ENCODE measurements around the gene SP4. TPM values are rescaled to one million over a fixed set of nuclear protein-coding genes. Genes with fewer than 3 reads are reported as not detected.
A peak's percentile ranks its signal among the peaks of the same experiment; 100 is the strongest.

Gene SP4
- total and polyA plus RNA-seq, 4 donors, result 10.9 to 28.5 (median 17.6) TPM

- H3K4me3 ChIP-seq (ENCODE audit: low read depth, low read length), result no peak overlapping the region
- H3K9me3 ChIP-seq (ENCODE audit: control insufficient read depth, insufficient read depth, low read length), result no peaks in the 10 kb centered on the region
- no peak overlapping the region for H3K27ac ChIP-seq (ENCODE audit: low read depth, low read length)
- H3K36me3 ChIP-seq (ENCODE audit: control insufficient read depth, insufficient read depth, low read length), result no peaks in the 10 kb centered on the region
- H3K27me3 ChIP-seq (ENCODE audit: control insufficient read depth, insufficient read depth, low read length), result no peaks in the 10 kb centered on the region
- H3K4me1 ChIP-seq (ENCODE audit: control insufficient read depth, insufficient read depth, low read length), result no peaks in the 10 kb centered on the region
- DNase-seq (ENCODE audit: low read depth in 4 of 6, low spot score in 6 of 6), result no peak
- no CpG with 5 or more reads among the region's 6 CpGs for WGBS (ENCODE audit: insufficient coverage)
Measured at GRCh38 chr7:21414795-21415393, 13.0 kb upstream of the SP4 start.

- no peaks in the 10 kb centered on the region for H3K27me3 ChIP-seq (ENCODE audit: control insufficient read depth, insufficient read depth, low read length)
- H3K9me3 ChIP-seq (ENCODE audit: control insufficient read depth, insufficient read depth, low read length), result no peaks in the 10 kb centered on the region
- 88% methylated on average over 1 of the region's 4 CpGs for WGBS (ENCODE audit: insufficient coverage)
- no peak overlapping the region for H3K27ac ChIP-seq (ENCODE audit: low read depth, low read length)
- no peaks in the 10 kb centered on the region for H3K4me1 ChIP-seq (ENCODE audit: control insufficient read depth, insufficient read depth, low read length)
- no peaks in the 10 kb centered on the region for H3K36me3 ChIP-seq (ENCODE audit: control insufficient read depth, insufficient read depth, low read length)
- H3K4me3 ChIP-seq (ENCODE audit: low read depth, low read length), result no peak overlapping the region
- DNase-seq (ENCODE audit: low read depth in 4 of 6, low spot score in 6 of 6), result no peak
Measured at GRCh38 chr7:21417647-21418046, 10.2 kb upstream of the SP4 start.

GRCh38 chr7:21422751-21423150, 5.1 kb upstream of the SP4 start:
- Histone ChIP-seq H3K4me3 (ENCODE audit: low read depth, low read length) (no peak overlapping the region), H3K4me1 (ENCODE audit: control insufficient read depth, insufficient read depth, low read length) (peaks cover 8% of the 10 kb centered on the region), H3K27ac (ENCODE audit: low read depth, low read length) (no peak overlapping the region), H3K27me3 (ENCODE audit: control insufficient read depth, insufficient read depth, low read length) (no peaks in the 10 kb centered on the region), H3K36me3 (ENCODE audit: control insufficient read depth, insufficient read depth, low read length) (no peaks in the 10 kb centered on the region), H3K9me3 (ENCODE audit: control insufficient read depth, insufficient read depth, low read length) (no peaks in the 10 kb centered on the region)
- no peak for DNase-seq (ENCODE audit: low read depth in 4 of 6, low spot score in 6 of 6)

GRCh38 chr7:21425290-21425689, 2.6 kb upstream of the SP4 start:
- 94% methylated on average over 7 of the region's 10 CpGs for WGBS (ENCODE audit: insufficient coverage)

GRCh38 chr7:21426286-21427181, 1.3 kb upstream of the SP4 start:
- Histone ChIP-seq H3K4me1 (ENCODE audit: control insufficient read depth, insufficient read depth, low read length) (peaks cover 22% of the 10 kb centered on the region), H3K36me3 (ENCODE audit: control insufficient read depth, insufficient read depth, low read length) (peaks cover 6% of the 10 kb centered on the region), H3K9me3 (ENCODE audit: control insufficient read depth, insufficient read depth, low read length) (no peaks in the 10 kb centered on the region), H3K27ac (ENCODE audit: low read depth, low read length) (peak overlapping the region; percentile 99), H3K27me3 (ENCODE audit: control insufficient read depth, insufficient read depth, low read length) (no peaks in the 10 kb centered on the region), H3K4me3 (ENCODE audit: low read depth, low read length) (peak overlapping the region; percentile 67)
- 2% methylated on average over 31 of the region's 35 CpGs for WGBS (ENCODE audit: insufficient coverage)
- DNase-seq (ENCODE audit: low read depth in 4 of 6, low spot score in 6 of 6), result peak in 2 of 6 donors; percentile 15 to 60

More at GRCh38 chr7:21425290-21425689, 2.6 kb upstream of the SP4 start:
- Histone ChIP-seq H3K27ac (ENCODE audit: low read depth, low read length) (no peak overlapping the region), H3K36me3 (ENCODE audit: control insufficient read depth, insufficient read depth, low read length) (peaks cover 6% of the 10 kb centered on the region), H3K9me3 (ENCODE audit: control insufficient read depth, insufficient read depth, low read length) (no peaks in the 10 kb centered on the region), H3K4me1 (ENCODE audit: control insufficient read depth, insufficient read depth, low read length) (peaks cover 18% of the 10 kb centered on the region), H3K27me3 (ENCODE audit: control insufficient read depth, insufficient read depth, low read length) (no peaks in the 10 kb centered on the region), H3K4me3 (ENCODE audit: low read depth, low read length) (no peak overlapping the region)
- no peak for DNase-seq (ENCODE audit: low read depth in 4 of 6, low spot score in 6 of 6)

- under 1% methylated on average over 57 of the region's 57 CpGs for WGBS (ENCODE audit: insufficient coverage)
Measured at GRCh38 chr7:21427182-21427870, 557 bp upstream of the SP4 start.

GRCh38 chr7:21428659-21428941, 717 bp downstream of the SP4 start:
- Histone ChIP-seq H3K36me3 (ENCODE audit: control insufficient read depth, insufficient read depth, low read length) (peaks cover 6% of the 10 kb centered on the region), H3K9me3 (ENCODE audit: control insufficient read depth, insufficient read depth, low read length) (no peaks in the 10 kb centered on the region), H3K4me1 (ENCODE audit: control insufficient read depth, insufficient read depth, low read length) (peaks cover 22% of the 10 kb centered on the region), H3K27me3 (ENCODE audit: control insufficient read depth, insufficient read depth, low read length) (no peaks in the 10 kb centered on the region), H3K4me3 (ENCODE audit: low read depth, low read length) (peak overlapping the region; percentile 77), H3K27ac (ENCODE audit: low read depth, low read length) (peak overlapping the region; percentile 95)
- no peak for DNase-seq (ENCODE audit: low read depth in 4 of 6, low spot score in 6 of 6)
- WGBS (ENCODE audit: insufficient coverage), result no CpG with 5 or more reads among the region's 5 CpGs

More at GRCh38 chr7:21427182-21427870, 557 bp upstream of the SP4 start:
- peak overlapping the region; percentile 99 for H3K27ac ChIP-seq (ENCODE audit: low read depth, low read length)
- H3K27me3 ChIP-seq (ENCODE audit: control insufficient read depth, insufficient read depth, low read length), result no peaks in the 10 kb centered on the region
- peaks cover 6% of the 10 kb centered on the region for H3K36me3 ChIP-seq (ENCODE audit: control insufficient read depth, insufficient read depth, low read length)
- no peaks in the 10 kb centered on the region for H3K9me3 ChIP-seq (ENCODE audit: control insufficient read depth, insufficient read depth, low read length)
- peak overlapping the region; percentile 92 for H3K4me3 ChIP-seq (ENCODE audit: low read depth, low read length)
- DNase-seq (ENCODE audit: low read depth in 4 of 6, low spot score in 6 of 6), result peak; percentile 89 to 99 (median 96)
- peaks cover 22% of the 10 kb centered on the region for H3K4me1 ChIP-seq (ENCODE audit: control insufficient read depth, insufficient read depth, low read length)

GRCh38 chr7:21429021-21429420, 1.1 kb downstream of the SP4 start:
- Histone ChIP-seq H3K27ac (ENCODE audit: low read depth, low read length) (peak overlapping the region; percentile 95), H3K4me3 (ENCODE audit: low read depth, low read length) (peak overlapping the region; percentile 77), H3K27me3 (ENCODE audit: control insufficient read depth, insufficient read depth, low read length) (no peaks in the 10 kb centered on the region), H3K9me3 (ENCODE audit: control insufficient read depth, insufficient read depth, low read length) (no peaks in the 10 kb centered on the region), H3K36me3 (ENCODE audit: control insufficient read depth, insufficient read depth, low read length) (peaks cover 6% of the 10 kb centered on the region), H3K4me1 (ENCODE audit: control insufficient read depth, insufficient read depth, low read length) (peaks cover 22% of the 10 kb centered on the region)
- no peak for DNase-seq (ENCODE audit: low read depth in 4 of 6, low spot score in 6 of 6)
- WGBS (ENCODE audit: insufficient coverage), result 19% methylated on average over 2 of the region's 3 CpGs

GRCh38 chr7:21429786-21430574, 2.1 kb downstream of the SP4 start:
- Histone ChIP-seq H3K27me3 (ENCODE audit: control insufficient read depth, insufficient read depth, low read length) (no peaks in the 10 kb centered on the region), H3K4me1 (ENCODE audit: control insufficient read depth, insufficient read depth, low read length) (peaks cover 22% of the 10 kb centered on the region), H3K36me3 (ENCODE audit: control insufficient read depth, insufficient read depth, low read length) (peaks cover 6% of the 10 kb centered on the region), H3K27ac (ENCODE audit: low read depth, low read length) (no peak overlapping the region), H3K4me3 (ENCODE audit: low read depth, low read length) (no peak overlapping the region), H3K9me3 (ENCODE audit: control insufficient read depth, insufficient read depth, low read length) (no peaks in the 10 kb centered on the region)
- 56% methylated on average over 6 of the region's 8 CpGs for WGBS (ENCODE audit: insufficient coverage)
- peak in 1 of 6 donors; percentile 10 for DNase-seq (ENCODE audit: low read depth in 4 of 6, low spot score in 6 of 6)
